K562 (cell line): ENCODE measurements around the gene B4GALNT4. TPM values are rescaled to one million over a fixed set of nuclear protein-coding genes. Genes with fewer than 3 reads are reported as not detected.
"Not testable (repeated sequence)": the region's sequence is repeated elsewhere in the genome, so short reads cannot be mapped to it uniquely, and the experiment has no call there.

Experiments used
- ATAC-seq: fragments of 200-7000 bp; cut with Tn5 transposase; 3 replicates; pipeline ENCODE4 v1.9.1; 2020; ENCODE audit warnings: moderate library complexity
- BruUV-seq: library from RNA; stranded (reverse); fragments of 400-500 nt; replicated peaks from 2 replicates; lab custom pipeline; 2021; lab: Mats Ljungman, UMichigan
- CTCF ChIA-PET: fragments of 300-600 bp; formaldehyde crosslinking; extraction: SDS; loops from one replicate; lab custom pipeline; 2021; ENCODE audit warnings: low intra/inter-chr PET ratio; lab: Yijun Ruan, JAX
- POLR2A ChIA-PET: fragments of 300-600, 350-650 bp; sonication (Branson Sonifier 250); formaldehyde crosslinking; extraction: SDS; loops from one replicate; lab custom pipeline; 2021; ENCODE audit warnings: antibody characterized with exemption, inconsistent platforms; lab: Yijun Ruan, JAX
- DNase-seq, 4 experiments: peaks; one replicate each; pipeline versions ENCODE4 v3.0.0 to v3.0.0-alpha.2; 2011 to 2018; ENCODE audit warnings: low spot score in 3 of 4, mixed read lengths in 3 of 4; ENCODE audit errors: extremely low read depth in 1 of 4
- FAIRE-seq: peaks from 2 replicates; lab custom pipeline; 2011; peaks lifted over from hg19 to GRCh38; lab: Jason Lieb, UNC
- H2AFZ ChIP-seq: 2 replicates; pipeline ENCODE4 v1.6.0; 2011; ENCODE audit warnings: low read depth, low read length, control low read depth, inconsistent platforms
- H3K27ac ChIP-seq: fragments of 200-600 bp; 3 replicates; pipeline ENCODE4 v1.8.0; 2011; ENCODE audit warnings: low read depth, mild to moderate bottlenecking, control low read depth, inconsistent platforms, low read length, moderate library complexity, mixed read lengths; ENCODE audit errors: extremely low read depth
- H3K27me3 ChIP-seq, 2 experiments: fragments of 300-600 bp in 1 of 2; 2 replicates in 1 of 2; 3 replicates in 1 of 2; pipeline versions ENCODE4 v1.6.0 to v1.8.0; 2011; ENCODE audit warnings: inconsistent platforms in 2 of 2, low read length in 2 of 2, mild to moderate bottlenecking in 1 of 2, mixed read lengths in 1 of 2, moderate library complexity in 1 of 2; ENCODE audit not compliant: control insufficient read depth in 2 of 2, insufficient read depth in 2 of 2
- H3K36me3 ChIP-seq: fragments of 300-600 bp; 3 replicates; pipeline ENCODE4 v1.8.0; 2011; ENCODE audit warnings: mild to moderate bottlenecking, low read length, inconsistent platforms; ENCODE audit not compliant: control insufficient read depth, insufficient read depth
- H3K4me1 ChIP-seq, 2 experiments: fragments of 200-600 bp in 1 of 2; replicated peaks in 1 of 2; 2 replicates in 1 of 2; 3 replicates in 1 of 2; pipeline versions ENCODE4 v1.5.1 to v1.8.0; 2011; ENCODE audit warnings: inconsistent platforms in 2 of 2, low read length in 2 of 2, mild to moderate bottlenecking in 1 of 2, mixed read lengths in 1 of 2, moderate library complexity in 1 of 2; ENCODE audit not compliant: control insufficient read depth in 2 of 2, insufficient read depth in 2 of 2
- H3K4me2 ChIP-seq: 2 replicates; pipeline ENCODE4 v1.6.1; 2011; ENCODE audit warnings: low read length, control low read depth, inconsistent platforms, mixed read lengths; ENCODE audit not compliant: insufficient read depth
- H3K4me3 ChIP-seq: fragments of 200-600 bp; sonication (generic), shearing (Covaris generic); 2 replicates; pipeline ENCODE4 v1.5.1; 2016; ENCODE audit warnings: control low read depth, inconsistent platforms
- H3K79me2 ChIP-seq: fragments of 200-600 bp; 3 replicates; pipeline ENCODE4 v1.8.0; 2011; ENCODE audit warnings: low read length, inconsistent platforms; ENCODE audit not compliant: control insufficient read depth, insufficient read depth
- H3K9ac ChIP-seq, 2 experiments: 2 replicates each; pipeline versions ENCODE4 v1.6.0 to v1.6.1; 2011; ENCODE audit warnings: low read depth in 2 of 2, low read length in 2 of 2, control low read depth in 1 of 2, inconsistent platforms in 1 of 2, mild to moderate bottlenecking in 1 of 2, mixed read lengths in 1 of 2; ENCODE audit not compliant: insufficient read depth in 1 of 2
- H3K9me1 ChIP-seq: one replicate; pipeline ENCODE4 v1.6.0; 2011; ENCODE audit warnings: inconsistent platforms, mild to moderate bottlenecking, low read length, moderate library complexity; ENCODE audit not compliant: control insufficient read depth, insufficient read depth
- H3K9me3 ChIP-seq: replicated peaks from 2 replicates; pipeline ENCODE4 v1.5.1; 2011; ENCODE audit warnings: low read depth, low read length, inconsistent platforms; ENCODE audit not compliant: control insufficient read depth, insufficient read depth
- H4K20me1 ChIP-seq: replicated peaks from 2 replicates; pipeline ENCODE4 v1.6.1; 2011; ENCODE audit warnings: low read length, inconsistent platforms, mixed read lengths; ENCODE audit not compliant: control insufficient read depth, insufficient read depth
- ADNP ChIP-seq: fragments of 200-800 bp; sonication (Bioruptor generic); IDR thresholded peaks from 2 replicates; pipeline ENCODE4 v1.6.1; 2016; ENCODE audit warnings: missing genetic modification characterization, missing compliant biosample characterization
- ARID2 ChIP-seq: fragments of 450-650 bp; IDR thresholded peaks from 2 replicates; pipeline ENCODE4 v1.6.1; 2017; ENCODE audit warnings: antibody characterized with exemption, mild to moderate bottlenecking
- CCNT2 ChIP-seq: IDR thresholded peaks from 2 replicates; pipeline ENCODE4 v1.6.1; 2011; ENCODE audit warnings: borderline replicate concordance, low read depth, mild to moderate bottlenecking, moderate library complexity, mixed read lengths, low read length; ENCODE audit not compliant: insufficient read length; ENCODE audit errors: extremely low read depth
- CEBPB ChIP-seq: fragments of 450-650 bp; IDR thresholded peaks from 2 replicates; pipeline ENCODE4 v1.6.1; 2016; ENCODE audit warnings: missing genetic modification characterization, missing compliant biosample characterization
- CEBPG ChIP-seq, 3 experiments: fragments of 200-800 bp in 1 of 3; sonication (Bioruptor generic) in 1 of 3; sonication (generic) in 1 of 3; formaldehyde crosslinking in 1 of 3; IDR thresholded peaks in 2 of 3; conservative IDR thresholded peaks in 1 of 3; 2 replicates each; pipeline versions ENCODE4 v1.6.1 to v1.8.0; 2016 to 2022; ENCODE audit warnings: missing compliant biosample characterization in 2 of 3, missing genetic modification characterization in 2 of 3, mild to moderate bottlenecking in 1 of 3, missing genetic modification reagents in 1 of 3
- CHD1 ChIP-seq: fragments of 200-600 bp; sonication (generic); IDR thresholded peaks from one replicate; pipeline ENCODE4 v1.6.1; 2012; ENCODE audit warnings: mild to moderate bottlenecking, moderate library complexity, low read length, inconsistent platforms
- HMGN3 ChIP-seq: IDR thresholded peaks from 2 replicates; pipeline ENCODE4 v1.6.1; 2011; ENCODE audit warnings: borderline replicate concordance, low read depth, mild to moderate bottlenecking, mixed read lengths, low read length; ENCODE audit not compliant: insufficient read length; ENCODE audit errors: extremely low read depth
- JUNB ChIP-seq: fragments of 450-650 bp; formaldehyde crosslinking; conservative IDR thresholded peaks from 2 replicates; pipeline ENCODE4 v1.4.0; 2020; ENCODE audit warnings: mild to moderate bottlenecking
- KDM1A ChIP-seq, 2 experiments: fragments of 450-650 bp; IDR thresholded peaks; 2 replicates each; pipeline ENCODE4 v1.6.1; 2016; ENCODE audit warnings: mild to moderate bottlenecking in 2 of 2
- KLF16 ChIP-seq: IDR thresholded peaks from 2 replicates; pipeline ENCODE4 v1.6.1; 2016; ENCODE audit warnings: antibody characterized with exemption
- MBD2 ChIP-seq: sonication (generic); IDR thresholded peaks from 2 replicates; pipeline ENCODE4 v1.6.1; 2016; ENCODE audit warnings: low read depth, borderline replicate concordance
- NFATC3 ChIP-seq: fragments of 450-650 bp; IDR thresholded peaks from 2 replicates; pipeline ENCODE4 v1.6.1; 2017; ENCODE audit warnings: mild to moderate bottlenecking
- POLR3G ChIP-seq: IDR thresholded peaks from 2 replicates; pipeline ENCODE4 v1.6.1; 2011; ENCODE audit not compliant: insufficient read length, insufficient replicate concordance; ENCODE audit errors: extremely low read depth
- RBFOX2 ChIP-seq: fragments of 200-400 bp; formaldehyde crosslinking; IDR thresholded peaks from 2 replicates; pipeline ENCODE4 v1.6.1; 2017; ENCODE audit warnings: low read depth, mild to moderate bottlenecking, low read length, moderate library complexity
- TEAD2 ChIP-seq: fragments of 450-650 bp; IDR thresholded peaks from 2 replicates; pipeline ENCODE4 v1.6.1; 2016; ENCODE audit warnings: missing genetic modification characterization, control low read depth, missing compliant biosample characterization
- ZNF766 ChIP-seq: fragments of 200-800 bp; sonication (Bioruptor generic); conservative IDR thresholded peaks from 2 replicates; pipeline ENCODE4 v1.6.1; 2016; ENCODE audit warnings: missing genetic modification characterization, missing compliant biosample characterization
- WGBS: fragments of 100-300 bp; shearing (Covaris generic); methylation state at CpG from one replicate; pipeline ENCODE4 v1.1.6; 2016; ENCODE audit warnings: low coverage, mixed read lengths; ENCODE audit not compliant: insufficient coverage; ENCODE audit errors: missing lambda C conversion rate; 5-methylcytosine and 5-hydroxymethylcytosine counted together
- in situ Hi-C: fragments of 300-500 bp; cut with MboI; formaldehyde crosslinking; loops from 4 replicates; pipeline ENCODE4 v1.15.0; 2018; ENCODE audit warnings: inconsistent platforms, mixed read lengths
- intact Hi-C: fragments of 100-400 bp; cut with micrococcal nuclease; formaldehyde crosslinking; loops from 2 replicates; pipeline ENCODE4 v1.14.2; 2022
- polyA plus RNA-seq, 8 experiments: library from polyadenylated mRNA; depleted of rRNA in 4 of 8; stranded (reverse) in 5 of 8; unstranded in 3 of 8; fragments of >200 nt; fragmentation: Nextera tagmentation in 2 of 8; fragmentation: Illumina TruSeq in 1 of 8; extraction: Ambion mirVana in 2 of 8; extraction: Trizol in 1 of 8; gene quantifications; 2 replicates each; pipeline versions ENCODE4 v1.2.1 to v1.2.3, GENCODE V29; 2011 to 2014; ENCODE audit warnings: inconsistent platforms in 1 of 8, missing spikeins in 1 of 8
- total RNA-seq, 7 experiments: library from RNA; depleted of rRNA in 6 of 7; stranded (reverse); fragments of >200 nt in 6 of 7; fragmentation: Illumina TruSeq in 2 of 7; extraction: Trizol in 2 of 7; gene quantifications; 2 replicates each; pipeline versions ENCODE4 v1.2.1 to v1.2.3, GENCODE V29; 2011 to 2021; ENCODE audit warnings: low replicate concordance in 1 of 7
- TF ChIP-seq, protein P1 (sequence below): fragments of 450-650 bp; conservative IDR thresholded peaks from 2 replicates; pipeline ENCODE4 v1.6.1; 2016; ENCODE audit warnings: missing genetic modification characterization, low read depth, mild to moderate bottlenecking, missing compliant biosample characterization, moderate library complexity
- TF ChIP-seq, protein P2 (sequence below), 2 experiments: fragments of 450-650 bp; IDR thresholded peaks; 2 replicates each; pipeline ENCODE4 v1.6.1; 2016

Gene B4GALNT4
- total and polyA plus RNA-seq, 9 of the 15 experiments (the other 6 are each of a cell fraction or from before 2014, with no cell fraction given): 0.20 to 37.1 (median 10.8) TPM; not detected in 1

DNA sequence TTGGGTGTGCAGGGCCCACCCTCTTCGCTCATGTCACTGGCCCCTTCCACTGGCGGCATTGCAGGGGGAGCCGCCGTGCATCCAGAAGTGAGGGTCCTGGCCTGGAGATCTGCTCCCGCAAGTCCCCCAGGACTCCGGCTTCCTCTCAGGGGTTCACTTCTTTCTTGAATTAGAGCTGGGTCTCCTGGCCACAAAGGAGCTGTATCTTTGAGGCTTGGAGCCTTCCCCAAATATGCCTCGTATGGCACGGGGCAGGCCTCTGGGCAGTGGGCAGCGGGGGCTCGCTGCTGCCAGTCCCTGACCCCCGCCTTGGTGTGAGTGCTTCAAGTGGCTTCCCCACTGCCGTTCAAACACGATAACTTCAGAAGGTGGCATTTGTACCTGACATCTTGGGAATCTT lies 41.3 kb upstream of the B4GALNT4 start (continued):
- TF ChIP-seq, protein P1, sequence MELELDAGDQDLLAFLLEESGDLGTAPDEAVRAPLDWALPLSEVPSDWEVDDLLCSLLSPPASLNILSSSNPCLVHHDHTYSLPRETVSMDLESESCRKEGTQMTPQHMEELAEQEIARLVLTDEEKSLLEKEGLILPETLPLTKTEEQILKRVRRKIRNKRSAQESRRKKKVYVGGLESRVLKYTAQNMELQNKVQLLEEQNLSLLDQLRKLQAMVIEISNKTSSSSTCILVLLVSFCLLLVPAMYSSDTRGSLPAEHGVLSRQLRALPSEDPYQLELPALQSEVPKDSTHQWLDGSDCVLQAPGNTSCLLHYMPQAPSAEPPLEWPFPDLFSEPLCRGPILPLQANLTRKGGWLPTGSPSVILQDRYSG (tag): no peak
- TF ChIP-seq NFATC3 (no peak), TEAD2 (tag) (no peak), HMGN3 (peak; percentile 31), KLF16 (no peak), CHD1 (no peak), MBD2 (no peak), POLR3G (no peak), JUNB (CRISPR knock-in tag) (no peak), CCNT2 (peak; percentile 17)

DNA sequence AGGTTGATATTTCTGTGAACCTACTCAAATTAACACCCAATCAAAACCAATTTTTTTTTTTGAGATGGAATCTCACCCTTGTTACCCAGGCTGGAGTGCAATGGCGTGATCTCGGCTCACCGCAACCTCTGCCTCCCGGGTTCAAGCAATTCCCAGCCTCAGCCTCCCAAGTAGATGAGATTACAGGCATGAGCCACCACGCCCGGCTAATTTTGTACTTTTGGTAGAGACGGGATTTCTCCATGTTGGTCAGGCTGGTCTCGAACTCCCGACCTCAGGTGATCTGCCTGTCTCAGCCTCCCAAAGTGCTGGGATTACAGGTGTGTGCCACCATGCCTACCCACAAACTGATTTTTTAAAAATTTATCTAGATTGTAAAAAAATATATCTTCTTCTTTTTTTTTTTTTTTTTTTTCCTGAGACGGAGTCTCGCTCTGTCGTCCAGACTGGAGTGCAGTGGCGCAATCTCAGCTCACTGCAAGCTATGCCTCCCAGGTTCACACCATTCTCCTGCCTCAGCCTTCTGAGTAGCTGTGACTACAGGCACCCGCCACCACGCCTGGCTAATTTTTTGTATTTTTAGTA lies 40.7 kb upstream of the B4GALNT4 start:
- H3K36me3 ChIP-seq; CTCF ChIA-PET; in situ Hi-C loops; H4K20me1 ChIP-seq; ATAC-seq; H3K9me3 ChIP-seq; H2AFZ ChIP-seq; H3K9me1 ChIP-seq; FAIRE-seq; DNase-seq; H3K27me3 ChIP-seq; TF ChIP-seq CEBPG (CRISPR knock-in tag; IDR thresholded peaks at IDR 0.05): not testable (repeated sequence)
- WGBS: 8% methylated on average over 13 of the region's 15 CpGs
- Histone ChIP-seq H3K79me2 (peaks cover 29% of the 10 kb centered on the region), H3K27ac (peak overlapping the region; percentile 88), H3K9ac (peak overlapping the region; percentile 73 to 82; a peak in 3 of 4 replicates), H3K4me2 (peak overlapping the region; percentile 76), H3K4me3 (peak overlapping the region; percentile 43), H3K4me1 (peaks cover 46 to 56% of the 10 kb centered on the region in 2 experiments)
- TSS peak; percentile 73 for BruUV-seq
- POLR2A ChIA-PET: interaction anchor here (0.7 to 3.1 kb wide), 17 partner anchors 9 to 121 kb away, joined by 3 to 21 read pairs (median 5); partner anchors contain the start of genes BET1L and RIC8A
- intact Hi-C loops: loop anchor here (1.0 kb wide), 1 partner anchor 23 kb away; no protein-coding TSS in a partner anchor
- TF ChIP-seq ADNP (peak; percentile 66; the same call in 1 of the 2 replicates), KDM1A (IDR thresholded peaks at IDR 0.05) (peak; percentile 25 to 42; a peak in 1 of 4 replicates), CEBPG (tag; conservative IDR thresholded peaks at IDR 0.05 in 1 of 2, IDR thresholded peaks at IDR 0.05 in 1 of 2) (peak; percentile 6 to 8; a peak in 1 of 4 replicates), ARID2 (peak; percentile 19; the same call in 1 of the 2 replicates), RBFOX2 (peak; percentile 36; the same call in 1 of the 2 replicates), ZNF766 (0 out of 2 replicates have a peak, but pooled peaks have one; percentile 0), CEBPB (tag) (peak; percentile 55)
- TF ChIP-seq, protein P2, sequence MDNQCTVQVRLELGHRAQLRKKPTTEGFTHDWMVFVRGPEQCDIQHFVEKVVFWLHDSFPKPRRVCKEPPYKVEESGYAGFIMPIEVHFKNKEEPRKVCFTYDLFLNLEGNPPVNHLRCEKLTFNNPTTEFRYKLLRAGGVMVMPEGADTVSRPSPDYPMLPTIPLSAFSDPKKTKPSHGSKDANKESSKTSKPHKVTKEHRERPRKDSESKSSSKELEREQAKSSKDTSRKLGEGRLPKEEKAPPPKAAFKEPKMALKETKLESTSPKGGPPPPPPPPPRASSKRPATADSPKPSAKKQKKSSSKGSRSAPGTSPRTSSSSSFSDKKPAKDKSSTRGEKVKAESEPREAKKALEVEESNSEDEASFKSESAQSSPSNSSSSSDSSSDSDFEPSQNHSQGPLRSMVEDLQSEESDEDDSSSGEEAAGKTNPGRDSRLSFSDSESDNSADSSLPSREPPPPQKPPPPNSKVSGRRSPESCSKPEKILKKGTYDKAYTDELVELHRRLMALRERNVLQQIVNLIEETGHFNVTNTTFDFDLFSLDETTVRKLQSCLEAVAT (IDR thresholded peaks at IDR 0.05): peak in 1 of 2 experiments; percentile 21; a peak in 1 of 4 replicates
